ENCODE measurements around the gene DIAPH3.
A peak's percentile ranks its signal among the peaks of the same experiment; 100 is the strongest.

DIAPH3 gene

DNA sequence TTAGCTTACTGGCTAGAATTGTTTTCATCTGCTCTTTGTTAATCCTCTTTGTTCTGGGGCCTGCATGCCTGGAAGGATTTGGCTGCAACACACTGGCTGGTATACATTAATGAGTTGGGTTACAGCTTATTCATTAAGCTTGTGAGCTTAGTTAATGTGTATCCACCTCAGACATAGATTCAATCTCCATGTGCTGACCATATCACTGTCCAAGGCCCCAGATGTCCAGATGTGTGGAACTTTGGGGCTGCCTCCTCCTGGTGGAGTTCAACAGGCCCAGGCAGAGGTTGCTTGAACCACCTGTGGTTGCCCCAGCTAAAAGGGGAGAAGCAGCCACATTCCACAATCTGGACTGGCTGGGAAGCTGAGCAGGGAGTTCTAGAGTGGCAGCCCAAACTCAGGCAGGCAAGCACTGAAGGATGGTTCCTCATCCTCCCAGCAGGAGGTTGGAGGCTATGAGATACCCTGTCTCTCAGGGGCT, 5.4 kb downstream of the DIAPH3 start:
- DNase-seq (ENCODE audit: low spot score): no peak

DNA sequence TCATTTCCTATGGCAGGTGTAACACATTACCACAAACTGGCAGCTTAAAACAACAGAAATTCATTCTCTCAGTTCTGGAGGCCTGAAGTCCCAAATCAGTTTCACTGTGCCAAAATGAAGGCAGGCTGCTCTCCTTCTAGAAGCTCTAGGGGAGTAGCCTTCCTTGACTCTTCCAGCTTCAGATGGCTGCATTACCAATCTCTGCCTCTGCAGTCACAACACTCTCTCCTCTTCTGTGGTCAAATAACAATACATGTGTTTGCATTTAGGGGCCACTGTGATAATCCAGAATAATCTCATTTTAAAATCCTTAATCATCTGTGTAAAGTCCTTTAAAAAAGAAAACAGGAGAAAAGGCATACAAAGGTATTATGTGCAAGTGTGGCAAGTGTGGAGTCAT, 7.8 kb downstream of the DIAPH3 start:
- DNase-seq (ENCODE audit: low spot score): no peak

DNA sequence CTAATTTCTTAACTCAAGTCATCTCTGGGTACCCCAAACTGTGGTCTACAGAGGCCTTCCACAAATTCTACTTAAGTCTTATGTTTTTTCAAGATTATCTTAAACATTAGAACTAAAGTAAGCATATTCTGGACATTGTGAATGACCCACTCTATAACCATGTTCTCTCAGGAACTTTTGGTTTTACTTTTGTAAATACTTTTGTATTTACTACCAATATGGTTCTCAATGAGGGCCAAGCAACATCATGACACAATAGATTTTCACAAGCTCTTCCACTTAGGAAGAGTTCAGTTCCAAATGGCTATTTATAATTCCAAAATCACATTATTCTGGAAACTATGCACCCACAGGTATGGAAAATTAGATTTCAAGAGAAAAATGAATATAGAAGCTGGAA, 10.8 kb downstream of the DIAPH3 start:
- DNase-seq (ENCODE audit: low spot score): no peak

DNA sequence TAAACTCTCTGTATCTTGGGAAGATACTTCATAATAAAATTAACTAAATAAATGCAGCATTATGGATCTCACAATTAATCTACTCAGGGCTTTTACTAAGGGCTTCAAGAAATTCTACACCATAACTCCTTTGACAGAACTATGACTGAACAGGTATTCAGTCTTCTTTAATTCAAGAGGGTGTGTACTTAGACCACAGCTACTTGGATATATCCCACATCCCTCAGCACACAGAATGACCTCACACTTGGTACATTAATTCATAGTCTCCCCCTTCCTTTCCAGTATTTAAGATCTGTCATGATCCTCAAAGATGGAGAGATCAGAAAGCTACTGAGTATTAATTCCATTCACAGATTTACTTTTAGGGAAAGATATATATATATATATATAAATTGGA, 11.6 kb downstream of the DIAPH3 start:
- no peak for DNase-seq (ENCODE audit: low spot score)

DNA sequence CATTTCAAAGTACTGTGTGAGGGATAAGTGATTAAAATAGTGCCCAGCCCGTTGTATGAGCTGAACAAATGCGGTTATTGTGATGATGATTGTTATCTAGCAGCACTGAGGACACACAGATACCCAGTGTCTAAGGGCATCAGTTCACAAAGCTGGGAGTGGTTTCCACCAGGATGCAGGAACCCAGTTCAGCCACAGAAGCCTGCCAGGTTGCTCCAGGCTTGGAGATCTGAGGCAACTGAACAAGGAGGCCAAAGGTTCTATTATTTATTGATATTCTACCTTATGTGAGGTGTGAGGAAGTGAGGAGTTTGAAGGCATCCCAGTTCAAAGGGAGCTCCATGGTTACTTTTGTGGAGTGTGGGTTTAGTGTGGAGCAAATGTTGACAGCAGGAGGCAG, 13.2 kb downstream of the DIAPH3 start:
- DNase-seq (ENCODE audit: low spot score): no peak

DNA sequence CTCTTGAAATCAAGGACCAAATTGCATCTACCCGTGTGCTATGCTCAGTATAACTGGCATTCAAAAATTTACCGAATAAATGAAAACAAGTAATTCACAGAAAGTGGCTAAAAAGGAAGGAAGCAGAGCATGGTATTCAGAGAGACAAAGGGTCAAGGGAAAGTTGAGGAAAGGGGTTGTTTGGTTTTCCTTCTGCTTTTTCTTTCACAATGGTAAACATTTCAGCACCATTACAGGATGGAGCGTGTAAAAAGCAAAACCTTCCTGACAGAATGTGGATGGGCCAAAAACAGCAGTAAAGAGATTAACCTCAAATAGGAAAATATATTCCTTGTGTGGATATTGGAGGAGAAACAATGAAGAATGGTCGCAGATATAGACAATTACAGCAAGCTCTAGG, 14.8 kb downstream of the DIAPH3 start:
- DNase-seq (ENCODE audit: low spot score): no peak

DNA sequence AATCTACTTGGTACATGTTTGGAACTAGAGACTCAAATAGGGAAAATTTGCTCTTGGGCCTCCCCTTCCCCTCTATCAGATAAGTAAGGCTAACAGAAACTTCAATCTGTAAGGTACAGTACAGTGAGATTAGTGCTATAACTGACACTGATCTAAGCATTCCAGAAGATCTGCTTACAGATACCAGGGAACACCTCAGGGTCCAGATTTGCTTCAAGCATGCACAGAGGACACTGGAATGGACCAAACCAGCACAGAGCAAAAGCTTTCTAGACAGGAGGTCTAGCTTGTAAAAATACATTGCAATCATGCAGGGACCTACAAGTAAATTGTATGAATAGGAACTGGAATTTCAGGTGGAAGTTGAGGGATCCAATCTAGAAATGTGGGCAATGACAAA, 16.4 kb downstream of the DIAPH3 start:
- DNase-seq (ENCODE audit: low spot score): no peak

DNA sequence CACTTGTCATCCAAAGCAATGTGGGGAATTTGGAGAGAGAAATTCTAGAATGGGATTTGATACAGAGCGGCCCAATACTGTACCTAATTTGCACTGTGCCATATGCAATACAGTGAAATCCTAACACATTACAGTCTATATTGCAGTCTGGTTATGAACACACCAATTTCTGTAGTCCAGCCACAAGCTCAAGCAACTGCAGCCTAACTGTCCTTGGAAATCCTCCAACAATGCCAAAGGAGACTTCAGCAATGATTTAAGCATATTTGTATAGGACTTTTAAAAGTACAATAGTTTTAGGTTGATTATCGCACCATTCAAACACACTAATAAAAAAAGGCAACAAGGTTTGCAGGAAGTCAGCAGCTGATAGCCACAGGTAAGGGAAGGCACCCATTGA, 17.3 kb downstream of the DIAPH3 start:
- no peak for DNase-seq (ENCODE audit: low spot score)

DNA sequence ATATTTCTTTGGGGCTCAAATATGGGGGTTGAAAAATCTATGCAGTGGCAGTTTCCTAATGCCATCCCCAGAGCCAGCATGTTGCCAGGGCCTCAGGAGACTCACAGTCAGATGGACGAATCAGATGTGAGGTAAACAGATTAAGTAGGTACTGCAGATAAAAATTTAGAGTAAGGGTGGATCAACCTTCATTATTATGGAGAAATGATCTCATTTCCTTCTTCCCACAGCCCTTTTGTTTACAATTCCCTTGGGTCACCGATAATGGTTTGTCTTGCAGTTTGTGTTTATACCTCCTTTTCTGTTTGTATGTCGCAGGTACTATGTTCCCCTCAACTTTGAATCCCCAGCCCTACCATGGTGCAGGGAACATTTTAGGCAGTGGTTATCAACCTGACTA, 20.0 kb downstream of the DIAPH3 start:
- no peak for DNase-seq (ENCODE audit: low spot score)

DNA sequence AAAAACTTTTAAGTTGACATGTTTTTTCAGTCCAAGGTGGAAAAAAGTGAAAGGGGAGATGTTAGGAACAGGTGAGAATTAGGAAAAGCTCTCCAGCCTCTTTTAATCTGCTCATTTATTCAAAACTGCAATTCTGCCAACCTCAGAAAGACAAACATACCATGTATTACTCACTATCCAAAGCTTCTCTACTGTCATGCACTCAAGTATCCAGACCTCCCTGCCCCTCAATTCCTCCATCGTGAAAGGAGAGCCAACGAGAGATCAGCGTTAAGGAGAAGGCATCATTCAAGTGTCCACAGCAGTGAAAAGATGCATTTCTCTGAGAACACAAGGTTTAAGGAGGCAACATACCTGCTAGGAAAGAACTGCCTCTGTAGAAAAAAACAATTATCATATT, 24.5 kb downstream of the DIAPH3 start:
- DNase-seq (ENCODE audit: low spot score): no peak

DNA sequence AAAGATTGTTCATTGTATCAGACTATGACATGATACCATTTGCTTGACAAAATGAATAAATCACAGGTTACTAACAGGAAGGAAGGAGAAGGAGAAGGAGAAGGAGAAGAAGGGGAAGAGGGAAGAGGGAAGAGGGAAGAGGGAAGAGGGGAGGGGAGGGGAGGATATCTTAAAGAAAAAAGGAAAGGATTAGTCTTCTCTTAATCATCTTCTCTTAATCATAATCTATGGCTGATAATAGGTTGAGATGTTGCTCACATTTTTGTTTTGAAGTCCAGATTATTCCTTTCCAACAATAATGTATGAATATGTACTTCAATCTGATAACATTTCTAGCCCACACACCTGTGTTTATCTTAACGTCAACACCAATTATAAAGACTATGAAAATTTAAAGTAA, 25.1 kb downstream of the DIAPH3 start:
- no peak for DNase-seq (ENCODE audit: low spot score)

DNA sequence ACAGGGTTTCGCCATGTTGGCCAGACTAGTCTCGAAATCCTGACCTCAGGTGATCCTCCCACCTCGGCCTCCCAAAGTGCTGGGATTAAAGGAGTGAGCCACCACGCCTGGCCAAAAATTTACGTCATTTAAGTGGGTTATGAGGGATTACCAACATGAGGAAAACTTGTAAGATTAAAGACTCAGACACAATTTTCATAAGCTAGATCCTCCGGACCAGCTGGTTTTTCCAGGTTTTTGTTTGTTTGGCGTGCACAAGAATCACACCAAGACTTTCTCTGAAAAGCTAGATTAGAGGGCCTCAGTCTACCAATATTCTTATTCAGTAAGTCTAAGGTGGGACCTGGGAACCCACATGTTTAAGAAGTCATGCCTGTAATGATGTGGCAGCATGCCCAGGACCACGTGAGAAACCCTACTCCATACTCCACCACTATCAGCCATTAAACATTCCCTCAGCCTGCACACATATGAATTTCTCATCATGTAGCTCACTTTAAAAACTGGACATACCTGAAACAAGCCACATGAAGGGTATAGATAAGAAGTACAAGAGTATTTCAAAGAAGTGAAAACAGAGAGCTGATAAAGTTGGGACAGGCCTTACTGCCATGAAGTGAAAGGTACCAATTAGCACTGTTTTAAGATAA, 25.7 kb downstream of the DIAPH3 start:
- DNase-seq (ENCODE audit: low spot score): no peak

DNA sequence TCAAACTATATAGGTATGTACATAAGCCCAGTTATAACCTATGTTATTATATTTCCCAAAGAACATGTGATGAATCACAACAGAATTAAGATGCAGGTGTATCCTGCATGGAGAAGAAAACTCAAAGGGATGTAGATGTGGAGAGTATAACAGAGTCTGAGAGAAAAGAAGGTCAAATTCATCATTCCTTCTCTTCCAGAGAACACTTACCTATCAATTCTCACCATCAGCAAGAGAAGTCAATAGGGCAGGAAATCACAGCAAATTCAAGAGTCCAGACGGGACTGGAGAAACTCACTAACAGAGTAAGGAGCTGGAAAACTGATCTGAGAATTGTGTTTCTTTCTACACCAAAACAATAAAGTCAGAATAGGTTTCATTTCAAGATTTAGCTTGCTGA, 28.4 kb downstream of the DIAPH3 start:
- no peak for DNase-seq (ENCODE audit: low spot score)

DNA sequence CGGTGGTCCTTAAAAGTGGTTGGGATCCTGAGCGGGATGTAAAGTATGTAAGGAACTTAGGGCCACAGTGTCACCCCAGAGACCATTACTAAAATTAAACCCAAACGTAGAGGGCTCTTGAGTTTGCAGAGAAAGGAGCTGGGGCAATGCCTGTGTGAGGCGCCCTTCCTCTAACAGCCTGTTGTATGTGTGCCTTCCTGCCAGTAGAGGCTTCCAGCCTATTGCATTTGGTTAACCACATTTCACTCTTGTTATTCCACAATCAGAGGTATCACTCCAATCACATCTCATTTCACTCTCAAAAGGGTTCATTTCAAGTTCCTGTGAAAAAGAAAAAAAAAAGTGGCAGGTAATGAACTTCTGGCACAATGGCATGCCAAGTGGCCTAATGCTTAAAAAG, 29.4 kb downstream of the DIAPH3 start:
- DNase-seq (ENCODE audit: low spot score): no peak

DNA sequence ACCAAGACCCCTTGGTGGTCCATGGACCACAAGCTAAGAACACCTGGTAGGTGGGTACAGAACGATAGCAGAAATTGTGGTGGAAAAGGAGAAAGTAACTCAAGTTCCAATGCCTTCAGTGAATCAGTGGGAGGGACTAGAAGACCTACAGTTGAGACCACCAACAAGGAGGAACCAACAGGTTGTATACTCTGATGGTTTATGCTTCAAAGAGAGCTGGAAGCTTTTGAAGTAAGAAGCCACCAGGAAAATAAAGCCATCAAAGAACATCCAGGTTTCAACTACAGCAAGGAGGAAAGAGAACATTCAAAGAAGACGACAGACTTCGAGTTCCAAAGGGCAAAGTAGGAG, 42.4 kb downstream of the DIAPH3 start:
- no peak for DNase-seq (ENCODE audit: low spot score)

DNA sequence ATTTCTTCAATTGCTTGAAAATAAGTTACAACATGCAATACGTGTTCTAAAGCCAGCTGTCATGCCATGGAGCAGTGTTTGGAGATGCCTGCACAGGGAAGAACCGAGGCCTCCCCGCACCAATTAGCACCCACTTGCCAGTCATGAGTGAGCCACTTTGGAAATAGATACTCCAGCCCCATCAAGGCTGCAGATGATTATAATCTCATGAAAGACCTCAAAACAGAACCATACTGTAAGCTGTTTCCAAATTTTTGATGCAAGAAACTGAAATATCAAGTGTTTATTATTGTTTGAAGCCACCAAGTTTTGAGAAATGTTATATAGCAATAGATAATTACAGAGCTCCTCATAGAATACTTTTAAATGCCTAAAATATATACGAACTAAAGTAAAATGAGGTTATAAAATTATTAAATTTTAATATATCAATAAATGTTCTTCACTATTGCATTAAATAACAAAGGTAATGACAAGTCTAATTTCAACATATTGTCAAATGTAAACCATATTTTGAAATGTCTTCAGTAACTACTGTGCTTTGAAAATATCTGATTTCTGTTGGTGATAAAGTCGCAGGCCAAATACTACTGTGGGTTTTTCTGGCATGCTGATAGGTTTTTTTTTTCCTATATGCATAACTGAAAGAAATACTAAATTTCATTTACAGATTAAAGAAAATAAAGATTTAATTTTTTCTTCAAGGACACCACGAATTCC, 43.0 kb downstream of the DIAPH3 start:
- DNase-seq (ENCODE audit: low spot score): no peak

DNA sequence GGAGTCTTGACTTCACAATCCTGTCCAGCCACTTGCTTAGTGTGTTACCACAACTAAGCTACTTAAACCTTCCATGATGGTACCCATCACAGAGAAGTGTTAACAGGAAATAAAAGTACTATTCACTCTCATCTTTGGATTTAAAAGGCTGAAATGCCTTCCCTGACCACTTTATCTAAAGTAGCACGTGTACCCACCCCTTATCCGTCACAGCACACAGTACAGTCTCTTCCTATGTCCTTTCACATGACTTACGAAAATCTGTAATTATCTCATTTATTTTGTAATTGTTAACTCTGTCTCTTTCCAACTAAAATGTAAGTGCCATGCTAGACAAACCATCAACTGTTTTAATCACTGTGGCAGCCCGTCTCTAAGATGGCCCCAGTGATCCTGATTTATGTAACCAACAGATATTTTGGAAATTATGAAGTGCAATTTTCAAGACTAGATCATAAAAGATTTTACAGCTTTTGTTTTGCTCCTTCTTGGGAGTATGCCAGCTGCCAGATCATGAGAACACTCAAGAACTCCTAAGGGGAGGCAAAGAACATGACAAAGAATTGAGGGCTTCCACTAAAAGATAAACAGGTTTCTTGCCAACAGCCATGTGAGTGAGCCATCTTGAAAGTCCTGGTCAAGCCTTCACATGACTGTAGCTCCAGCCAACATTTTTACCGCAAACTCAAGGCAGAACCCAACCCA, 44.9 kb downstream of the DIAPH3 start:
- DNase-seq (ENCODE audit: low spot score): peak; percentile 14

DNA sequence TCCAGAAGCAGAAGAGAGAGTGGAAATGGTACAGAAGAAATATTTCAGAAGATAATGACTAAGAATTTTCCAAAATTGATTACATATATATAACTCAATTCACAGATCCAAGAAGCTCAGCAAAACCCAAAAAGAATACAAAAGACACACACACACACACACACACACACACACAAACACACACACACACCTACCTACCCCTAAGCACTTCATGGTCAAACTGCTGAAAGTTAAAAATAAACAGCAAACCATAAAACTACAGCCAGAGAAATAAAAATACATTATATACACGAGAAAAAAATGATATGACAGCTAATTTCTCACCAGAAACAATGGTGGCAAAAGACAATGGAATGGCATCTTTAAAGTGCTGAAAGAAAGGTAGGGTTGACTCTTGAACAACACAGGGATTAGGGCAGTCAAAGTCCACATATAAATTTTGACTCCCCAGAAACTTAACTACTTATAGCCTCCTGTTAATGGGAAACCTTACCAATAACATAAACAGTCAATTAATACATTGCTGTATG, 49.2 kb downstream of the DIAPH3 start:
- DNase-seq (ENCODE audit: low spot score): no peak

DNA sequence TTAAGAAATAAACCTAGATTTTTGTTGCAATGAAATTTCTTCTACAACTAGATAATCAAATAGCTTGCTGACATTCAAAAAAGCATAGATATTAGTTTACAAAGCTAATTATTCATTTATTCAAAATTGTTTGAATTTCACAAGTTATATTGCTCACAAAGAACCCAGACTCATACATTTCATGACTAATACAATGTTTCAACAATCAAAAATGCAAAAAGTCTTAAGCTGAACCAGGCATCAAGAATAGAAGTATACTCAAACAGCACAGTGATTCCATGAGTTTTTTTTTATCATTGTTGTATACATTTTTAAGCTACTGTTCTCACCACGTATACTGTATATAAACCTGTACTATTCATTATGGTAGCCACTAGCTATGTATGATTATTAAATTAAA, 51.0 kb downstream of the DIAPH3 start:
- DNase-seq (ENCODE audit: low spot score): no peak

DNA sequence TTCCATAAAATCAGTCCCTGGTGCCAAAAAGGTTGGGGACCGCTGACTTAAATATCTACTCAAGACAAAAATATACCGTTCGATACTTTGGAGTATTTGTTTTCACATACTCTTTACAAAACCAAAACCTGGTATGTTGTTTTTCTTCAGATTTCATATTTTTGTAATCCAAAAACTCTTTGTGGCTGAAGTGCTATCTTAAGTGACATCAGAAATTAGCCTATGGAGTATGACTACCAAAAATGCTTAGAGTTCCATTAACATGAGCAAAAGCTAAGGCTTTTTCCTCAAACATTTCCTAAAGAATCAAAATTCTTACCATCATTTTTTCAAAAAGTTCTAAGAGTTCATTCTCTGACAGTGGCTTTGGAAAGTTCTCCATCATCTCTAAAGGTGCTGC, 52.0 kb downstream of the DIAPH3 start:
- no peak for DNase-seq (ENCODE audit: low spot score)

DNA sequence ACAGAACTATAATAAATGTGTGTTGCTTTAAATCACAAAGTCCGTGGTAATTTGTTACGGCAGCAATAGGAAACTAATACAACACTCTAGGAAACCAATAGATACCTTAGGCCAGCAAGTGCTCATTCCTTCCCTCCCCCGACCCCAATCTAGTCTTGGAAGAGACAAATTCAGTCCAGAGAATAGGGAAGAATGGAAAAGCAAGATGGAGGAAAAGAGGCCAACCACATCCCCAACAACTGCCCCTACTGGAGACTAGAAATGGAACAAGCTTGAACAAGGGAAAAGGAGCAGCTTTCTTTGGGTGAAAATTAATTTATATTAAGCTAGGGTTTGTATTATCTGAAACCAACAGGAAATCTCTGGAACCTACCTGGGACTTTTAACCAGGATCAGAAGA, 54.4 kb downstream of the DIAPH3 start:
- DNase-seq (ENCODE audit: low spot score): no peak

DNA sequence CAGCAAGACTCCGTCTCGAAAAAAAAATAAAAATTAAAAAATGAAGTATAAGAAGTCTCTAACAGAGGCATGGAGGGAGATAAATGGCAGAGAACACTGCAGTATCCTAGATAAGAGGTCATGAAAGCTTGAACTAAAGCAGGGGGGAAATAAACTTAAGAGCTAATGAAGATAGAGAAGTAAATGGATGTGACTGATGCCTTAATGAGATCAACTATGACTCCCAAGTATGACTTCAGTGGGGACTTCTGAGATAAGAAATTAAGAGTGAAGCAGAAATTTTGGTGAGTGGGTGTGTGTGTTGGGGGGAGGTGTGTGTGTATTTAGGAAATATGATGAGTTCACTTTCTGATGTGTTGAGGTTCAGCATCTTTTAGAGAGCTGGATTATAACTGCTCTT, 55.1 kb downstream of the DIAPH3 start:
- peak; percentile 6 for DNase-seq (ENCODE audit: low spot score)
